CD4-positive, alpha-beta T cell treated with Interleukin-2 at 100 ng/mL for 4 hours (primary cell): ENCODE results near the gene DSE.

Source experiments
- DNase-seq: peaks from one replicate; pipeline ENCODE4 v3.0.0-alpha.2; 2020; ENCODE audit warnings: low spot score

The DSE gene

DNA sequence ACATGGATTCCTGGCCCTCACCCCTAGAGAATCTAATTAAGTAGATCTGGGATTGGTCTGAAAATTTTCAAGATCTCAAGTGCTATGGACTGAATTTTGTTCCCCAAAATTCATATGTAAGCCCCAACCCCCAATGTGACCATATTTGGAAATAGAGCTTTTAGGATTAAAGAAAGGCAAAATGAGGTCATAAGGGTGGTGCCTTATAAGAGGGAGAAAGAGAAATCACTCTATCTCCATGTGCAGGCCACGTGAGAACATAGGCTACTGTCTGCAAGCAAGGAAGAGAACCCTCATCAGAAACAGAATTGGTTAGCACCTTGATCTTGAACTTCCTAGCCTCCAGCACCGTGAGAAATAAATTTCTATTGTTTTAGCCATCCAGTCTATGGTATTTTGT, 8.5 kb upstream of the DSE start:
- DNase-seq: no peak

DNA sequence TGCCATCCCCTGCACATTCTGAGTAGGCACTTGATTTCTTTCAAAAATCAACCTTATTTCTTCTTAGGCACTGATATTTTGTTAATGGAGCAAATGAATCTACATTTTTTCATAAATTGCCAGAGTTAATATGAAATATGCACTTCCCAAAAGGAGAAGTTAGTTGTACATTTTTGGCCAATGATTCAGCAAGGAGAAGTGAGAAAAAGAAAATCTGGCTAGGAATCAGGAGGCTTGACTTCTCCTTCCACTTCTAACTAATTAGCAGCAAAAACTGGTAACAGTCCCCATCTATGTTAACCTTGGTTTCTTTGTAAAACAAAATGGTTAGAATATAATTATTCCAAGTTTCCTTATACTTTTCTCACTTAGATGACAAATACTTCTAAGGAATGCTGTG, 7.0 kb upstream of the DSE start:
- no peak for DNase-seq

DNA sequence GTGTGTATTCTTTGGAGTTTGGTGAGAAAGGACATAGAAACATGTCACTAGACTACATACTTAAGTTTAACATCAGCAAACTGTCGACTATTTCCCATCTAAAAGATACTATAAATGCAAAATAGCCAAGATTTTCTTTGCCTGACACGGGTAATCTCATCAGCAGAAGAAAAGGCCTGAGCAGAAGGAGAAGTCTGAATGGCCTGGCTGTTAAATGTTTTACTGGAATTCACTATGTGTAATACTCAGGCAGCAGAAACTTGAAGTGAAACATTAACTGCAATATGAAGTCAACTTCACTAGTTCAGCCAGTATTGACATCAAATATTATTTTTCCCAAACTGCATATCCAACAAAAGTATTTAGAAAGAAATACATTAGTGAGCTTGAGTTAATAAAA, 6.4 kb upstream of the DSE start:
- DNase-seq: no peak

DNA sequence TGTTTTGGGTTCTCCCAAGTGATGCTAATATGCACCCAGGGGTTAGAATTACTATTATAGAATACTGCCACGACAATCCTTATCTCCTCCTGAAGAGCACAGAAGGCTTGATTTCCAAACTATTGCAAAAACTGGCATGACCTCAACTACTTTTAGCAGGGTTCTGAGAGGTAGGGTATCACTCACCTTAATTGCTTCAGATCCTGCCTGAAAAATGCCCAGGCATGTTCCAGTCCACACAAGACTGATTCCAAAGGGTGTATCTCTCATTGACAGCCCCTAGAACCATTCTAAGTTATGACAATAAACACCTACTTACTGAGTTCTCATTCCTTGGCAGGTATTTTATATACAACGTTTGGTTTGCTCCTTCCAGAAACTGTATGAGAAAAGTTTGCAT, 5.0 kb upstream of the DSE start:
- DNase-seq: no peak

DNA sequence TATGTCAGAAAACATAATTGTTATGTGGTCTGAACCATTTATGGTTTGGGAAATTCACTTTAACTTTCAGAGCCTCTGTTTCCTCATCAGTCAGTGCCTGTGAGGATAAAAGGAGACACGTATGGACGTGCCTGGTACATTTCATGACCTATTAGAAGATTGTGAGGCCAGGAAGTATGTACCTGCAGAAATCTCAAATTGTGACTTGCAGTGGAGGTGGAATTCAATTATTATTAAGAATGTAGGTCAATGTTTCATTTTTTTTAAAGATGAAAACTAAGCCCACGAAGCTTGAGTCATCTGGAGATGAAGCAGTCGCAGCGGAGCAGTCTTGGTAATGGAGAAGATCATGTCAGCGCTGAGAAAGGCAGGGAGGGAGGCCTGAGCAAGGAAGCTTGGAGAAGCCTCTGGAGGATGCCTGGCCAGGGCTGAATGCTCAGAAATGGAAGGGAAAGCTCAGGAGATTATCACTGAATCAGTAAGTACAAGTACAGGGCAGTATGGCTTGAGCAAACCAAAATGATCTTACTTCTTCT, 3.9 kb upstream of the DSE start:
- no peak for DNase-seq

DNA sequence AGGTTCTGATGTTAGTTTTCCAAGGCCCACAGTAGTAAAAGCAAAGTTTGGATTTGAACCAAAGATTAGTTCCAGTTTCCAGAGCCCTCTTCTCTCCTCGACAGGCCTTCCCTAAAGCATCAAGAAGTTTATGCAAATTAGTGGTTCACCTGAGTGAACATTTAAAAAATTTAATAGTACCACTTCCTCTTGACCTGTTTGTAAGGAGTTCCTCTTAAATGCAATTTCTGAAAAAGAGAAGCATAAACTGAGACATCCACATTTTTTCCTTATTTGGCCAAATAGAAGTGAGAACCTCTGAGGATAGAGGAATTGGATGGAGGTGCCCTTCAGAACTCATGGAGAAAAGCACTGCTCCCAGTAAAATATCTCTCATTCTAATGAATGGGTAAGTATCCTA, 1.2 kb upstream of the DSE start:
- DNase-seq: no peak

DNA sequence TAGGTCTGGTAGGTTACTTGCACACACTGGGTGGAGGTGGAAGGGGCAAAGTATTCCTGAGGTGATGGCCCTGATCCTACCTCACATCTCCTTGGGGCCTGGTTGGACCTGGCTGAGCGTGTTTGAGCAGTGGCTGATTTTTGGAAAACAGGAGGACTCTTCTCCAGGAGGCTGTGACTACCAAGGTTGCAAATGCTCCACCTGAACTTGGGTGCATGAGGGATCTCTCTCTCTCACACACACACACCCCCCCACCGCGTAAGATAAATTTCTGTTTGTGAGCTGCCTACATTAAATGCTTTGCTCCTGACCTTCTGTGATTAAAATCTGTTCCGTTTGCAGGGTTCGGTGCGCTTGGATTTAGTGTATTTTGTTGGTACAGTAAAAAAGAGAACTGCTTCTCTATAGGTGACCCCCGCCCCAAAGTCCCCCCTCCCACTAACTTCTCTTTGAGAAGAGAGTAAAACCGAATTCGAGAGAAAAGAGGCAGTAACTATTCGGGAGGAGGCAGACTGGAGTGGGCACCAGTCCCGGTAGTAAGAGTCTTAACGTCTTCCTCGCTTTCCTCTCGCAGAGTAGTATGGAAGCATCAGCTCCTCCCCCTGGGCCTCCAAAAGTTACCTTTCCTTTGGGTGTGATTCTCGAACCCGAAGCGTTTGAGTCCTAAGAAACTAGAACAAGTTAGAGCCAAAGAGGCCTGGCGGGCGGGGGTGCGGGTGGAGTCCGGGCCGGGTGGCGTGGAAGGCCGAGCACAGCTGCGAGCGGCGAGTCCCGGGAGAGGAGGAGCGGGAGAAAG, 585 bp upstream of the DSE start:
- DNase-seq: no peak

DNA sequence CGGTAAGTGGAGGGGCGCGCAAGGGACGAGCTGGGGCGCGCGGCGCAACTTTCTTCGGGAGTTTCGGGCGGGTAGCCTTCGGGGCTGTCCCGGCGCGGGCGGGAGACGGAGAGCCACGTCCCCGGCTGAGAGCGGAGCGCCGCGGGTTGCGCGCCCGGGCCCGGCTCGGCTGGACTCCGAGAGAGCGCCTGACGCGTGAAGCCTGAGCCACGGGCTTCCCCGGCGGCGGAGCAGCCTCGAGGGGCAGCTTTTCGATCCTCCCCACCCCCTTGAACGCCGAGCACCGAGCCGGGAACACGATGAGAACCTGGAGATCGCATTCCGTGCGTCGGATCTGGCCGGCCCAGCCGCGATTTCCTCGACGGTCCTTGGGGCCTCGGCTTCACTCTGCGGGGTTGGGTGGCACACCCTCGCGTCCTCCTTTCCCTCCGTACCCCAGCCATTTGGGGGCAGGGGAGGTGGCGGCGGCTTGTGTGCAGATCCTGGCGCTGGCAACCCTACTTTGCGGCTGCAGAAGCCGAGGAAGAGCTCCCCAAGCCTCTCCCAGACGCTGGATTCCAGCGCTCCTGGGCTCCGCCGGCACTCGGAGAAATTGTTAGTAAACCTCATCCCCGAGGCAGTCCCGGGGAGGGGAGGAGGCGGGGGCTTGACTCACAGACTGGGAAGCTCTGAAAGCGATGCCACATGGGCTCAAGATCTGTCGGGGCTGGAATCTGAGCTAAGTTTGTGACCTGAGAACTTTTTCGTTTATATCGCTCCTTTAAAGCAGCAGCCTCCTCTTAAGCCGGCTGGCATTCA, 572 bp downstream of the DSE start:
- DNase-seq: peak; percentile 21

DNA sequence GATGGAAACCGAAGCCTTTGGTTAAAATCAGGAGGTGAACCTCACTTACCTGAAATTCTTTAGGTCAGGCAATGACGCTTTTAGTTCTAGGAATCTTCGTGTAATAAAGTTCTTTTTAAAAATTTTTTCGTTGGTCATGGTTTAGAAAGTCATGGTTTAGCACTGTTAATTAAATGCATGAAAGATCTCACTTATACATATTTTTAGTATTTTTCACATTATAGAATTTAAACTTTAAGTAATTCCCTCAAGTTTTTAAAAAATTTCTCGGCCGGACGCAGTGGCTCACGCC, 1.1 kb downstream of the DSE start:
- DNase-seq: no peak

DNA sequence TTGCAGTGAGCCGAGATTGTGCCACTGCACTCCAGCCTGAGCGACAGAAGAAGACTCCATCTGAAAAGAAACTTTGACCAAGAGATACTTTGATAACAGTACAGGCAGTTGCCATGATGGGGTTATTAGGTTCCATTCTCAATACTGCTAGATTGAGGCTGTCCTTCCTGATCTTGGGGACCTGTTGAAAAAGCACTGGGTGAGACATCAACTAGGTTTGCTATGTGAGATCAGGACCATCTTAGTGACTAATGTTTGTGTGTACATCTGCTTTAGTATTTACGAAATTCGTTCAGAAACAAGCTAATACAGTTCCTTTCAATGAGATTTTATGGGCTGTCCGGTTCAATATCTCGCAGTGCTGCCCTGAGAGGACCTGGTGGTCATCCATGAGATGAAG, 2.6 kb downstream of the DSE start:
- no peak for DNase-seq

DNA sequence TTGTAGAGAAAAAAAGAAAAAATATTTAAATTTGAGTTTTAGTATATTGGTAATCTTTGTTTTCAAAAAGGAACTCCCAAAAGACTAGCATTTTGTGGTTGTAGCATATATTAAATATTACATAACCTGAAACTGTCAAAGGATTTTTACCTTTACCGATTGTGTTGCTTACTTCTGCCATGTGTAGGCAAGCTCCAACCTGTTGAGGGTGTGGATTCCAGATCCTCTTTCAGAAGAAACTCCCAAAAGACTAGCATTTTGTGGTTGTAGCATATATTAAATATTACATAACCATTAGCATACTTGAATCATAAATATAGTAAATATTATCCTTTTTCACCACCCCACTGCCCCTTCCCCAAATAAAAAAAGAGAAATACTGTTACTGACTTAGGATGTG, 3.2 kb downstream of the DSE start:
- no peak for DNase-seq

DNA sequence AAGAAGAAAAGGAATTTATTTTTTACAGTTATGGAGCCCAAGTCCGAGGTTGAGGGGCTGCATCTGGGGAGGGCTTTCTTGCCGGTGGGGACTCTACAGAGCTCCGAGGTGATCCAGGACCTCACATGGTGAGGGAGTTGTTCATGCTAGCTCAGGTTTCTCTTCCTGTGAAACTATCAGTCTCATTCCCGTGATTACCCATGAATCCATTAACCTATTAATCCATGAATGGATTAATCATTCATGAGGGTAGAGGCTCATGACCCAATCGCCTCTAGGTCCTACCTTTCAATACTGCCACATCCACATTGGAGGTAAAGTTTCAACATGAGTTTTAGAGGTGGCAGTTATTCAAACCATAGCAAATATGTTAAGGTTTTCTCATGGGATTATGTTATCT, 3.8 kb downstream of the DSE start:
- DNase-seq: no peak

DNA sequence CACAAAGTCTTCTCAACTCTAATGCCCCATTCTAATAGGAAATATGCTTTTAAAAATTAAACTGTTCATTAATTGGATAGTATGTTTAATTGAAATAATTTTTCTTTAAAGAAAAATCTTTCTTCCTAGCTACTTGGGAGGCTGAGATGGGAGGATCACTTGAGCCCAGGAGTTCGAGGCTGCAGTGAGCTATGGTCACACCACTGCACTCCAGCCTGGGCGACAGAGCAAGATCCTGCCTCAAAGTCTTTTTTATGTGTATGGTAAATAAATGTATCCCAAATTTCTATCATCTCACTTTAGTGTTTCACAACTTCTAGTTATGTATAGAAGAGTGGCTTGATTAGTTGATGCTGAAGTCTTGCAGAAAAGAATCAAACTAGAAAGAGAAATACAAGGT, 4.5 kb downstream of the DSE start:
- DNase-seq: no peak

DNA sequence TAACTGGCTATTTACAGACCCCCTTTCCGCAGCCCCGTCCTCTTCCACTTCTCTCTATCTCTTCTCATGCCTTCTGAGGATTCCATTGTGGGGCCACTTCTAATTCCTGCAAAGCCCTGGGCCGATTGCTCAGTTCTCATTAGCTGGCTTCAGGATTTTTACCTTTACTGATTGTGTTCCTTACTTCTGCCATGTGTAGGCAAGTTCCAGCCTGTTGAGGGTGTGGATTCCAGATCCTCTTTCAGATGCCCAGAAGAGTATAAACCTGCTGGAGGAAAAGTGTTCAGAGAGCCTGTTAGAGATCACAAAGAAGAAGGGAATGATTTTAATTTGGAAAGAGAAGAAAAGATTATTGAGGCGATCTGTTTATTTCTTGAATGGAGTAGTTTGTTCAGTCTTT, 5.4 kb downstream of the DSE start:
- DNase-seq: no peak

DNA sequence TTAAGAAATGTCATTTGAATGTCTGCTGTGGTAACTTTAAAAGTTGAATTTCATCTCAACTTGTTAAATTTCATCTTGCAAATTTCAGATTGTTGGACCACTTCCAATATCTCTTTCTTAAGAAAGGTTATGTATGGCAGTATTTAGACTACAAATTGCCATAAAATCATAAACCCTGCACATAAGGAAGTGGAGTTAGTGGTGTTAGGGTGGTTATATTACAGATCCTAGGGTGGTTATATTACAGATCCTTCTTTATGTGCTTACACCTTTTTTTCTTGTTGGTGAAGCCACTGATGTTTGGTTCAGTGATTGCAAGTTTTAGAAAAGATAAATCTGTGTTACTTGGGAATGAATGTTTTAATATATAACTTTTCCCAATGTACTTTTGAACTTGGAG, 9.0 kb downstream of the DSE start:
- no peak for DNase-seq

DNA sequence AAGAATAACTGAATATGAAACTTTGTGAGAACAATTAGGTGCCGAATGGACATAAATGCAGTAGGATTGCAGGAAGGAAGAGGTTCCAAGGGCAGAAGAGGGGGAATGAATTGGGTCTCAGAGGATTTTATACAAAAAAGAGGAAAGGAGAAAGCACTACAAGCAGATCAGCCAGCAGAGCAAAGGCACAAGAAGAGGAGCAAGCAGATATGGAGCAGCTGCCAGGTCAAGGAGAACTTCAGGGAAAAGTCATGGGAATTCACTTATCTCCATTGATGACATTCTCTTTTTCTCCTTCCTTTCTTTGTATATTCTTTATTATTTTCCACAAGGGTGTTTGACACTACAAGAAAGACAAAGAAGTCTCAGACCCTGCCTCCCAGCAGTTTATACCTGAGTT, 9.6 kb downstream of the DSE start:
- no peak for DNase-seq

DNA sequence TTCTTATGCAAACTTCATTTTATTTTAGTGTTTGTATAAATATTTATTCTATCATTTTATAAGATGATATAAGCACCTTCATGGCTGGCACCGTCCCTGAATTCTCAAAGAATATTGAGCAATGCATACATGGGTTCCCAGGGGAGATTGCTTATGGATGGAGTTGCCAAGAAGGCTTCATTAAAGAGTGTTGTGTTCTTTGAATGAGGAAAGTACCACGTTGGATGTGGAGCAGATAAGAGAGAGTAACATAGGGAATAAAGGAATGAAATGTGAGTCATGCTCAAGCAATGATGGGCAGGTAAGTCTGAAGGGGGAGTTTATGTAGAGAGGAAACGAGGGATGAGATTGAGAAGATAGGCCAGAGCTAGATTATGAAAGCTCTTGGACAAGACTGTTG, 10.3 kb downstream of the DSE start:
- DNase-seq: no peak

DNA sequence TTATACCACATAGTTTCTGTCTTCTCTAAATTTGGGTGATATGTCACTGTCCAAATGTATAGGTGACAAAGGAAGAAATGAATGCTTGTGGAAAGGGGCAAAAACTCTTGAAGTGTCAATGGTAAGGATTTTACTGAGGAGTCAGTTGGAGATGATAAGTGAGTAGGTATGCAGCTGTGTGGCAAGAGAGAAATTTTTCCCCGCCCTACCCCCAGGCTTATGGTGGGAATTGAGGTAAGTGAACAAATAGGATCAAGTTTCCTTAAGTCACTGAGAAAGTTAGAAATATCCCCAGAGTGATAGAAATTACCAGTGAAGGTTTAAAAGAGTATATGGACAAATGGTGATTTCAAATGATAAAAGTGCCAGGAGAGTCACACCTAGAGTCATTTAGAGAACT, 11.8 kb downstream of the DSE start:
- DNase-seq: no peak

DNA sequence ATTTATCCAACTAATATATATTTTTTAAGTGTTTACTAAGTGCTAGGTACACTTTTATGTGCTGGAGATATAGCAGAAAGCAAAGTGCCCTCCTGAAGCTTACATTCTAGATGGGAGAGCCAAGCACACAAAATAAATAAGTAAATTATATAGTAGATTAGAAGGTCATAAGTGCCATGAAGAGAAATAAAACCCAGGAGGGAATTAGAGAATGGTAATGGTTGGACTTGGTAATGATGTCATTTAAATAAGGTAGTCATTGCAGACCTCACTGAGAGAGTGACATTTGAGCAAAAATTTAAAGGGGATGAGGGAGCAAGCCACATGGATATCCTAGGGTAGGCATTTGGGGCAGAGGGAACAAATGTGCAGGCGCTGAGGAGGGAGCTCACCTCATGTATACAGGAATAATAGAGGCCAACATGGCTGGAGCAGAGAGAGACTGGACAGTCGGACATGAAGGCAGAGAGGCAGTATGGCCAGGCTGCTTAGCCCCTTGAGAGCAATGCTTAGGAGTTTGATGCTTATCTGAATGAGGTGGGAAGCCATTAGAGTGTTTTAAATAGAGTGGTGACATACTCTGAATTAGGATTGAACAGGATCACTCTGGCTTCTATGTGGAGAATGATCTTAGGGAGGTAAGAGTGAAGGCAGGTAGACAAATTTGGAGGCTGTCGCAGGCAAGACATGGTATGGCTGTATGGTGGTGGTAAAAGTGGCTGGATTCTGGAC, 14.1 kb downstream of the DSE start:
- DNase-seq: no peak

DNA sequence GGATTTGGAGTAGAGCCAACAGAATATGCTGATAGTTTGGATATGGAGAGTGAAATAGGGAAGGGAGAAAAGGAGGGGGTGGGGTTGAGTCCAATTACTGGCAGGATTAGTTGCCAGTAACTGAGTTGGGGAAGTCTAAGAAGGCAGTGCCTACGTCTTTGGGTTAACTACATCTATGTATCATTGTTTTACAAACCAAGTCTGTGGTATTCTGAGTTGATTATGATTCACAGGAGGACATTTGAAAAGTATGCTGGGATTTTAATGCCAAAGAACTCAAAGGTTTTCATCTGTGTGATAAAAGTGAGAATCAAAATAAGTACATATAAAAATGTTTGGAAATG, 14.7 kb downstream of the DSE start:
- no peak for DNase-seq

DNA sequence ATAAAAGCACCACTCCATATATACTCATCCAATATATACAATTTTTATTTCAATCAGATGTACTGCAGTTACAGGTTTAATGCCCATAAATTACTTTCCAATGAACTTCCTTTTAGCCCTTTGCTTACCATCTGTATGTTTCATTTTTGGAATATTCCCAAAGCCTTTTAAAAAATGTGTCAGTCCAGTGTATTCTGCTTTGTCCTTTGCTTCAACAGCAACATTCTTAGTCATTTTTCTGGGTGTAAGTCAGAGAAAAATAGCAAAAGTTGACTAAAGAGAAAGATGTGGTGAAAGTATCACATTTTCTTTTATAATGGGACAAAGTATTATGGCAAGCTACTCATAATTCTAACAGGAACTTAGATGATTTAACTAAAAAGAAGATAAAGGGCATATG, 15.2 kb downstream of the DSE start:
- DNase-seq: no peak

DNA sequence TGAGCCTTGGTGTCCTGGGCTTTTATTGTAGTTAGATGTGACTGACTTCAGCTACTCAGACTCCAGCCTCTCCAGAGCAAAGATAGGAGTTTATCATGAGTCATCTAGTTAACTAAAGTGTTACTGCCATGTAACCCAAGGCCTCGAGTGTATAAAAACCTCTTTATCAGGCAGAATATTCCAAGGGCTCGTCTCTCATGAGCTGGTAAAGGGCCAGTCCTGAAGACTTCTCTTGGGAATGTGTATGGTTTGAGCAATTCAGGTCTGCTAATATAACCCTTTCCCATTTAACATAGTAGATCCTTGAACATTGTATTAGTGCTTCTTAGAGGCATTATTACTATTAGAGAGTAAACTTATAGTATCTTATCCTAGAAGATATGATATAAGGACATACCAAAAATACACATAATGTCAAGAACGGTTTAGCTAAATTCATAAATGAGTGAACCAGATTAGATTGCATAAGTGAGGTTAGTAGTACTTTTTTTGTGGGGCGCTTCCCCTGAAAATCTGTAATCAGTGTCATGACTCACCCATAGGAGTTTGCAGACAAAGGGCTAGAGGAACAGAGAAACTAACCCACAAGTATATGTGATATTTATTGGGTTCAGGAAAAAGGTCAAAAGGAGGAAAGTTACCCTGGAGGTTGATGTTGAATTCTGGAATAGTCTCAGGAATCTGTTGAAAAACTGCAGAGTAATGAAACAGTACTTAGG, 16.0 kb downstream of the DSE start:
- peak; percentile 33 for DNase-seq

DNA sequence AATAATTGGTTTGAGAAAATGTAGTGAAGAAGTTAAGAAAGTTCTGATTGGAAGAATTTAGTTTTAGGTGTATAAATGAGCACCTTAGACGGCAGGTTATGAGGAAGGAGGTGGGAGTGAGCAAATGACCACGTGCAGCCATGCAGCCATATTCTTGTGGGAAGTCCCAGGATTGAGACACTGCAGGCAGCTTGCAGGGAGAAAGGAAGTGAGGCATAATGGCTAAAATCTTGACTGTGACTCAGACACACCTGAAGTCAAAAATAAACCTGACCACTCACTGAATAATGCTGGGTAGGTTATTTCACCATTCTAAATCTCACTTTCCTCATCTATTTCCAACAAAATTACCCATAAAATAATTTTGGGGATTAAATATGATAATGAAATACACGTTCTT, 16.6 kb downstream of the DSE start:
- DNase-seq: peak; percentile 16
